Activated CD4-positive, alpha-beta T cell treated with anti-CD3 and anti-CD28 coated beads, Interleukin-2, amount 50 U/mL, for 24 hours (primary cell): ENCODE measurements around the gene GIMAP8.
"Not testable (repeated sequence)": the region's sequence is repeated elsewhere in the genome, so short reads cannot be mapped to it uniquely, and the experiment has no call there.

Experiments used
- DNase-seq, 2 donors: peaks; one replicate each; pipeline ENCODE4 v3.0.0-alpha.2; 2020; ENCODE audit warnings: low read depth in 1 of 2, low spot score in 1 of 2

Gene GIMAP8

GRCh38 chr7:150461520-150461919, 11.1 kb downstream of the GIMAP8 start:
- DNase-seq: no peak

DNA sequence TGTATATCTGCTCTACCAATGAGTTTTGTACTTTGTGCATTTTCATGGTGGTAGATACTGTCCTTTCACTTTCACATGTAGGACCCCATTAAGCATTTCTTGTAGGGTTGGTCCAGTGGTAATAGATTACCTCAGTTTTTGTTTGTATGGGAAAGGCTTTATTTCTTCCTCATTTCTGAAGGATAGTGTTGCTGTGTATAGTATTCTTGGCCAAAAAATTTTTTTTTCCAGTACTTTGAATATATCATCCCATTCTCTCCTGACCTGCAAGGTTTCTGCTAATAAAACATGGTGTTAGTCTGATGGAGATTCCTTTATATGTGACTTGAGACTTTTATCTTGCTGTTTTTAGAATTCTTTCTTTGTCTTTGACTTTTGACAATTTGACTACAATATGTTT, 12.0 kb downstream of the GIMAP8 start:
- DNase-seq: no peak

DNA sequence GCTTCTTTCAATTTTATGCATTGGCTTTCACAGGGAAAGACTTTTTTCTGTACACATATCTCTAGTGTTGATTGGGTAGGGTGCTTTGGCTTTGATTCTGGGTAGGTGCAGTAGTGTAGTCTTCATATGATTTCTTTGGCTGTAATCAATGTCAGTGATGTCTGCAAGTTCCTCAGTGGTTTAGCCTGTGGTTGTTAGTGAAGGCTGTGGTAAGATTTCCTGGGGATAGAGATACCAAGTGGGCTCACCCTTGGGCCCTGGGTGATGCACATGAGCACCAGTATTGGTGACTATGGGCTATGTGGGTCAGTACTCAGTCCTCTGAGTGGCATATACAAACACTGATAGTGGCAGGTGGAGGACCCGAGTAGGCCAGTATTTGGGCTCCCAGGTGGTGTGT, 13.0 kb downstream of the GIMAP8 start:
- no peak for DNase-seq

- no peak for DNase-seq
Measured at GRCh38 chr7:150464962-150465361, 14.5 kb downstream of the GIMAP8 start.

GRCh38 chr7:150465414-150465813, 15.0 kb downstream of the GIMAP8 start:
- DNase-seq: no peak

DNA sequence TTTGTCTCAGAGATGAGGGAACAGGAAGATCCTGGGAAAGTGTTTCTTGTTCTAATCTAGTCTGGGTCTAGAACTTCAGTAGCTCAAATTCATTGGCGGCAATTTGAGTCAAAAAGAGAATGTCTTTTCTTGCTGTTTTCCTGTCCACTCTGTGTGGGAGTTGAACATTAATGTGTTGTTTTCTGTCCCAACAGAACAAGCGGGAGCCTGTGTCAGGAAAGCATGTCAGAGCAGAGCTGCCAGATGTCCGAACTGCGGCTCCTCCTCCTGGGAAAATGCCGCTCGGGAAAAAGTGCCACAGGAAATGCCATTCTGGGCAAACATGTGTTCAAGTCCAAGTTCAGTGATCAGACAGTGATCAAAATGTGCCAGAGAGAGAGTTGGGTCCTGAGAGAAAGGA, 16.0 kb downstream of the GIMAP8 start:
- no peak for DNase-seq

DNA sequence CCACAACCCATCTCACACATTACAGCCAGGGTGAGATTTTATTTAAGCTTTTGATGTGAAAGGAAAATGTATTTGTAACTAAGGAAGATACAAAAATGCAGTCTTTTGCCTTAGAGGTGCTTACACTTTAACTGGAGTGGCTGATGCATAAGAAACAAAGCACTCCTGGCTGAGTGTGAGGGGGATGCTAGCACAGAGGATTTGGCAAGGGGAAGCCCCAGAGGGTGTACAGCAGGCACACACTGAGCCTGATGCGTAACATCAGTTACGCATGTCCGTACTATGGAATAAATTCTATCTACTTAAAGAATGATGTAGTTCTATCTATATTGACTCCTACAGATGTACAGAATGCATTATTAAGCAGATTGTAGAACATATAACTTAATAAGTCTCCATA, 17.8 kb downstream of the GIMAP8 start:
- DNase-seq: no peak

GRCh38 chr7:150471886-150472285, 21.5 kb downstream of the GIMAP8 start:
- no peak for DNase-seq

- no peak for DNase-seq
Measured at GRCh38 chr7:150473902-150474301, 23.5 kb downstream of the GIMAP8 start.

DNA sequence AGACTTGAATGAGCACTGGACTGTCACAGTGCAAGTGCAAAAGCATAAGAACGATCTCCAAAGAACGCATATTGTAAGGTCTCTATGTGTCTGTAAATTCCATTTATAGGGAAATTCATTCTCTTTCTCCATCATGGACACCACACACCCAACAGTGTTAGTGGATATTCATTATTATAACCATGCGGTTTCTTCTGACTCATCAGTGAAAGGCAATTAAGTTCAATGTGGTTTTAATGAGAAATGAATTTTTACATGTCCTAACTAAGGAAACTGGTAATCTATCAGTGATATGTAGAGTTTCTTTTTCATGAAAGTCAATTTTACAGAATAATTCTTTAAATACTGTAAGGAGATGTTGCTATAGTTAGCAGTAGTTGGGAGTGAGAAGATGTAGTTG, 25.9 kb downstream of the GIMAP8 start:
- DNase-seq: no peak

GRCh38 chr7:150476819-150477631, 26.6 kb downstream of the GIMAP8 start:
- no peak for DNase-seq

GRCh38 chr7:150479023-150479716, 28.7 kb downstream of the GIMAP8 start:
- no peak for DNase-seq

DNA sequence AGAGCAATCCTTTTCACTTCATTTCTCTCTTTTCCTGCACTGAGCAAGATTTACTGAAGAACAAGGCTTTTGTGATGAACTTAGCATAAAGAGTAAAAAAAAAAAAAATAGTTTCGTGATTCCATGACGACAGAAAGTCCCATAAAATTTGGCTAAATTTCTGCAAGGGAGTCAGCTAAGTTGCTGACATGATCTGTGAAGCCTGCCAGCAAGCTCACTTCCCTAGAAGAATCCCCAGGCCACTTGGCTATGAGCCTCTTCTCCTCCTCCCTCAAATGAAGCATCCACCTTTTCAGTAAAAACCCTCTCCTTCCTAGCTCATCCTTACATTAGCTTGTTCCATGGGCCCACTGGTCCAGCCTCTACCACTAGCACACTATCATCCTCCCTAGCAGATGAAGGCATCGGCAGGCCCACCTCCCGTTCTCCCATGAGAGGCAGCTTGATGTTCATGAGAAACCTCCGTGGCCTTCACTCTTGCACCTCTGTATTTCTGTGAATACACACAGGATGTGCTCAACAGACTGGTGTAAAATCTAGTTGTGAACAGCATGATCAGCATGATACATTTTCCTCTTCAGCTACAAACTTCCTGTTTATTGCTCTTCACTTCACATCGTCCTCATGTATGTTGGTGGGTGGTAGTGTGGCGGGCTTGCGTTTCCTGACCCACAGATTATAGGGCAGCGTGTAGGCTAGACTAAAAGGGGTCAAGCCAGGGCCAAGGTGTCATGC, 30.9 kb downstream of the GIMAP8 start:
- no peak for DNase-seq

DNA sequence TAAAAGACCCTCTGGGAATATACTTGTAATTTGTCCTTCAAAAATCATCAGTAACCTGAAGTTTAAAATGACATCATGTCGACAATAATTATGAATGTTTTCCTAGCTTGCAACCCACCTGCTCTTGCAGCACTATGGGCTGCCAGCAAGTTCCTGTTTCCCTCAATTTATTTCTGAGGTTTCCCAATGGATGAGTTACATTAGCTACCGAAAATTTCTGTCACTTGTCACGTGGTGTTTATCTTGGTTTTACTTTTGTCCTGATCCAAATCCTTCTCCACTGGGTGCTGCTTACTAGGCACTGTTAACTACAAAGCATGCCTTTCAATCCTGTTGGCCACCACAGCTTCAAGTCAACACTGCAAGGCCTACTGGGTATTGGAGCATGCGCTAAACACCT, 31.5 kb downstream of the GIMAP8 start:
- no peak for DNase-seq

DNA sequence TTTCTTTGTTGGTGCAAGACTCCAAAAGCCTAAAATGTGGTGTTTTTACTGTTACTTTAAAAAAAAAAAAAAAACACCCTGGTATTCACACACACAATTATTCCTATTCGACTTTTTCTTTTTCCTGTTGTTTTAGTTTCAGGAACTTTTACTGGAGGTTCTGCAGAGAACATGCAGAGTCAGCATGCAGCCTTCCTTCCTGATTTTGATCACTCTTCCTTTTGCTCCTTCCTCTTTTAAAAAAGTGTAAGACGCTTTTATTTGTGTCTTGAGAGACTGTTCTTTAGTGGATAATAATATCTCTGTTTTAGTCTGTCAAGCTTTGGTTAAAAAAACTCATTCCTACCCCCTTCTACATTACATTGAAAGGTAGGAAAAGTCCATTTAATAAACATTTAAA, 33.1 kb downstream of the GIMAP8 start:
- DNase-seq: not testable (repeated sequence)

DNA sequence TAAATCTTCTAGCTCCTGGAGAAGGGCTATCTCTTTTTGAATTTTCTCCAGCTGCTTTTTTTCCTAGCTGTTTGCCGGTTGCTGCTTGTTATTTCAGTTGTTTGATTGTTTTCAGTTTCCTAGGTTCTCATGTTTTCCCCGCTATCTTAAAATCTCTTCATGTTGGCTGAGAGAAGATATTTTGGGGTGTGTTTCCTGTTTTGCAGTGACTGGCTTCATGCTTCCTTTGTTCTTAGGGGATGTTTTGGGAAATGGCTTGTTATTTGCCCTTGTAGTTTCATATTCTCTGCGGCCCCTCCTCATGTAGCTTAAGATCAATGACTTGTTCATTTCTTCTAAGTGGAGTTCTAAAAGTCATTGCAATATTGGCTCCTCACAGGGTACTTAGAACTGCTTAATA, 33.6 kb downstream of the GIMAP8 start:
- not testable (repeated sequence) for DNase-seq

DNA sequence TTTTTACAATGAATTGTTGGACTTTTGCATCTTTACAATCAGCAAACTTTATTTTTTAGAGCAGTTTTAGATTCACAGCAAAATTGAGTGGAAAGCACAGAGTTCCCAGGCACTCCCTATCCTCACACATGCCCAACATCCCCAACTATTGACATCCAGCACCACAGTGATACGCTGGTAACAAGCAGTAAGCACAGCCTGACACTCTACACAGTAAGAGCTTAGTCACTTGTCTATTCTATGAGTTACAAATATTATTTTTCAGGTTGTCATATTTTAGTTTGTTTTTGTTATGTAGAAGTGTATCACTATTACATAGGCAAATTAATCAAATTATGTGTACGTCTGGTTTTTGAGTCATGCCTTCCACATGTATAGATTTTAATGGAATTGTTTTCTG, 37.2 kb downstream of the GIMAP8 start:
- no peak for DNase-seq

DNA sequence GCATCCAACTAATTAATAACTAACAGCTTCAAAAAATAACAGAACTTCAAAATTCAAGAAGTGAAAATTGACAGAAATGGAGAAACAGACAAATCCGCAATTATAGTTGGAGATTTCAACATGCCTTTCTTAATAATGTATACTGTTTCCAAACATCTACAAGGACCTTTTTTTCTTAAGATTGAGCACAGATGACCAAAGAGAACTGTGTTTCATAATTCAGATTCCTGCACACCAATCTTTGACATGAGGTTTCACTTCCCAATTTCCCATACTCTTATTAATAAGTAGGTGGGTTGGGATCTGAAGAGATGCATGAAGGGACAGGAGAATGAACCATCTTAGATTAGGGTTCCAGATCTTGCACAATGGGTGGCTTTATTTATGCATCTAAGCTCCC, 39.4 kb downstream of the GIMAP8 start:
- no peak for DNase-seq

- DNase-seq: not testable (repeated sequence)
Measured at GRCh38 chr7:150493442-150493841, 43.0 kb downstream of the GIMAP8 start.

GRCh38 chr7:150502519-150502918, 52.1 kb downstream of the GIMAP8 start:
- no peak for DNase-seq

DNA sequence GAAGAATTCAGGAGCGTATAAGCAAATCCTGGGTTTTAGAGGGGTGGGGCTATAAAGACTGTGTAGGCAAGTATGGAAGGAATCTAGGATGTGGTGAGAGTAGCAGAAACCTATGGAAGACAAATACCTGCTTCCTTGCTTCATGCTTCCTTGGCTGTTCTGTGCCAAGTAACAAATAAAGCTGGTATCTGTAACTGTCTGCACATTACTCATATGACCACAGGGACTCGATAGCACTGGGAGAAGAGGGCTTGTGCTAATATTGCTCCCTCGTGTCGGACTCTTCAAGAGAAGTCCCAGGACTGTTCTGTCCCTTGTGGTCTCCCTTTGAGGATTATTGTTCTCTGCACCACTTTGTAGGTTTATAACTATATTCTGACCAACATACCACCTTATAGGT, 52.7 kb downstream of the GIMAP8 start:
- DNase-seq: no peak

GRCh38 chr7:150503581-150503980, 53.2 kb downstream of the GIMAP8 start:
- no peak for DNase-seq
